Keratinocyte (primary cell): ENCODE measurements around the gene ATP2A3. TPM values are rescaled to one million over a fixed set of nuclear protein-coding genes. Genes with fewer than 3 reads are reported as not detected.

Source experiments
- DNase-seq: peaks from one replicate; pipeline ENCODE4 v3.0.0-alpha.2; 2011; ENCODE audit warnings: low read depth, missing footprints, low spot score
- FAIRE-seq: peaks from 2 replicates; lab custom pipeline; 2011; peaks lifted over from hg19 to GRCh38; lab: Jason Lieb, UNC
- H2AFZ ChIP-seq: 2 replicates; pipeline ENCODE4 v1.6.0; 2012; ENCODE audit warnings: low read length, control low read depth, inconsistent platforms; ENCODE audit not compliant: control insufficient read depth
- H3K27ac ChIP-seq: 2 replicates; pipeline ENCODE4 v1.5.1; 2011; ENCODE audit warnings: low read length; ENCODE audit not compliant: control insufficient read depth, insufficient read depth
- H3K27me3 ChIP-seq: 3 replicates; pipeline ENCODE4 v1.6.0; 2011; ENCODE audit warnings: low read length; ENCODE audit not compliant: control insufficient read depth, insufficient read depth; ENCODE audit errors: extremely low read depth
- H3K36me3 ChIP-seq, 2 experiments: 2 replicates in 1 of 2; 3 replicates in 1 of 2; pipeline ENCODE4 v1.5.1; 2011; ENCODE audit warnings: low read length in 2 of 2, mild to moderate bottlenecking in 1 of 2; ENCODE audit not compliant: control insufficient read depth in 2 of 2, insufficient read depth in 2 of 2; ENCODE audit errors: extremely low read depth in 1 of 2
- H3K4me1 ChIP-seq: 3 replicates; pipeline ENCODE4 v1.5.1; 2011; ENCODE audit warnings: low read length; ENCODE audit not compliant: control insufficient read depth, insufficient read depth; ENCODE audit errors: extremely low read depth
- H3K4me2 ChIP-seq: 3 replicates; pipeline ENCODE4 v1.6.0; 2011; ENCODE audit warnings: low read depth, low read length; ENCODE audit not compliant: control insufficient read depth, insufficient read depth; ENCODE audit errors: extremely low read depth
- H3K4me3 ChIP-seq, 3 experiments: fragments of 200-600 bp in 1 of 3; sonication (generic) in 1 of 3; 2 replicates in 2 of 3; 3 replicates in 1 of 3; pipeline ENCODE4 v1.5.1; 2011 to 2016; ENCODE audit warnings: low read length in 3 of 3, mild to moderate bottlenecking in 3 of 3, control low read depth in 2 of 3, inconsistent platforms in 1 of 3, low read depth in 1 of 3, mixed read lengths in 1 of 3, mixed run types in 1 of 3, moderate library complexity in 1 of 3; ENCODE audit not compliant: control insufficient read depth in 2 of 3, insufficient read depth in 2 of 3; ENCODE audit errors: extremely low read depth in 1 of 3
- H3K79me2 ChIP-seq: 2 replicates; pipeline ENCODE4 v1.6.0; 2012; ENCODE audit warnings: low read length; ENCODE audit not compliant: control insufficient read depth, insufficient read depth
- H3K9ac ChIP-seq: 3 replicates; pipeline ENCODE4 v1.6.0; 2011; ENCODE audit warnings: low read length; ENCODE audit not compliant: control insufficient read depth, insufficient read depth; ENCODE audit errors: extremely low read depth
- H3K9me1 ChIP-seq: 3 replicates; pipeline ENCODE4 v1.6.0; 2011; ENCODE audit warnings: low read length; ENCODE audit not compliant: control insufficient read depth, insufficient read depth; ENCODE audit errors: extremely low read depth
- H3K9me3 ChIP-seq: 2 replicates; pipeline ENCODE4 v1.5.1; 2012; ENCODE audit warnings: low read depth, low read length; ENCODE audit not compliant: control insufficient read depth
- H4K20me1 ChIP-seq: 3 replicates; pipeline ENCODE4 v1.6.0; 2011; ENCODE audit warnings: low read length; ENCODE audit not compliant: control insufficient read depth, insufficient read depth; ENCODE audit errors: extremely low read depth
- EZH2 ChIP-seq: IDR thresholded peaks from one replicate; pipeline ENCODE4 v1.6.1; 2012; ENCODE audit warnings: inconsistent platforms, mild to moderate bottlenecking, low read length, moderate library complexity
- dilution Hi-C: fragments of 300-500 bp; cut with MboI; formaldehyde crosslinking; loops from one replicate; pipeline ENCODE4 v1.7.0; 2020; ENCODE audit warnings: low sequenced_read_pairs; ENCODE audit not compliant: extremely low pct_ligation_motif_present
- polyA plus RNA-seq, 5 experiments: library from polyadenylated mRNA; depleted of rRNA in 3 of 5; stranded (reverse) in 3 of 5; stranded (forward) in 1 of 5; unstranded in 1 of 5; fragments of >200 nt; gene quantifications; 1 replicate in 1 of 5; 2 replicates in 3 of 5; 3 replicates in 1 of 5; pipeline versions ENCODE4 v1.2.1 to v1.2.3, GENCODE V29; 2011 to 2012; ENCODE audit warnings: missing spikeins in 2 of 5, low read depth in 1 of 5, low replicate concordance in 1 of 5
- TF ChIP-seq, protein P1 (sequence below), 3 experiments: IDR thresholded peaks in 1 of 3; conservative IDR thresholded peaks in 1 of 3; optimal IDR thresholded peaks in 1 of 3; 2 replicates in 2 of 3; 3 replicates in 1 of 3; pipeline versions ENCODE3 to v1.5.1; 2011; ENCODE audit warnings: low read length in 3 of 3, mild to moderate bottlenecking in 3 of 3, moderate library complexity in 2 of 3, control low read depth in 1 of 3, inconsistent platforms in 1 of 3; ENCODE audit not compliant: insufficient read depth in 2 of 3; ENCODE audit errors: extremely low read depth in 1 of 3

Gene ATP2A3
- polyA plus RNA-seq, 1 donor (not counting 4 experiments of a cell fraction or from before 2014, with no cell fraction given), result 0.13 TPM

- Histone ChIP-seq H3K36me3 (peaks cover 0 to 2% of the 10 kb centered on the region in 2 experiments), H3K9ac (no peak overlapping the region), H3K79me2 (no peaks in the 10 kb centered on the region), H3K4me3 (no peak overlapping the region), H3K9me1 (no peaks in the 10 kb centered on the region), H3K27me3 (no peaks in the 10 kb centered on the region), H3K9me3 (no peaks in the 10 kb centered on the region), H4K20me1 (no peaks in the 10 kb centered on the region), H3K4me1 (peaks cover 17% of the 10 kb centered on the region), H3K27ac (no peak overlapping the region), H3K4me2 (no peak overlapping the region), H2AFZ (no peak overlapping the region)
- no peak for TF ChIP-seq EZH2
- TF ChIP-seq, protein P1, sequence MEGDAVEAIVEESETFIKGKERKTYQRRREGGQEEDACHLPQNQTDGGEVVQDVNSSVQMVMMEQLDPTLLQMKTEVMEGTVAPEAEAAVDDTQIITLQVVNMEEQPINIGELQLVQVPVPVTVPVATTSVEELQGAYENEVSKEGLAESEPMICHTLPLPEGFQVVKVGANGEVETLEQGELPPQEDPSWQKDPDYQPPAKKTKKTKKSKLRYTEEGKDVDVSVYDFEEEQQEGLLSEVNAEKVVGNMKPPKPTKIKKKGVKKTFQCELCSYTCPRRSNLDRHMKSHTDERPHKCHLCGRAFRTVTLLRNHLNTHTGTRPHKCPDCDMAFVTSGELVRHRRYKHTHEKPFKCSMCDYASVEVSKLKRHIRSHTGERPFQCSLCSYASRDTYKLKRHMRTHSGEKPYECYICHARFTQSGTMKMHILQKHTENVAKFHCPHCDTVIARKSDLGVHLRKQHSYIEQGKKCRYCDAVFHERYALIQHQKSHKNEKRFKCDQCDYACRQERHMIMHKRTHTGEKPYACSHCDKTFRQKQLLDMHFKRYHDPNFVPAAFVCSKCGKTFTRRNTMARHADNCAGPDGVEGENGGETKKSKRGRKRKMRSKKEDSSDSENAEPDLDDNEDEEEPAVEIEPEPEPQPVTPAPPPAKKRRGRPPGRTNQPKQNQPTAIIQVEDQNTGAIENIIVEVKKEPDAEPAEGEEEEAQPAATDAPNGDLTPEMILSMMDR (optimal IDR thresholded peaks at IDR 0.05 in 1 of 3, IDR thresholded peaks at IDR 0.05 in 1 of 3, conservative IDR thresholded peaks at IDR 0.05 in 1 of 3; ENCODE audit: extremely low read depth in 1 of 3, insufficient read depth in 2 of 3, low read length in 3 of 3), result no peak
- dilution Hi-C loops, result no loop called here
- DNase-seq (no peak), FAIRE-seq (no peak)
Observed at GRCh38 chr17:3884188-3884587, 80.0 kb downstream of the ATP2A3 start.

GRCh38 chr17:3882276-3882675, 82.0 kb downstream of the ATP2A3 start:
- no peak for DNase-seq
- dilution Hi-C loops, result no loop called here
- H3K9ac ChIP-seq, result no peak overlapping the region
- no peak for FAIRE-seq
- no peaks in the 10 kb centered on the region for H3K27me3 ChIP-seq
- no peaks in the 10 kb centered on the region for H4K20me1 ChIP-seq
- H3K9me3 ChIP-seq, result no peaks in the 10 kb centered on the region
- no peak overlapping the region for H3K4me2 ChIP-seq
- H2AFZ ChIP-seq, result no peak overlapping the region
- no peaks in the 10 kb centered on the region for H3K4me1 ChIP-seq
- TF ChIP-seq, protein P1 (optimal IDR thresholded peaks at IDR 0.05 in 1 of 3, IDR thresholded peaks at IDR 0.05 in 1 of 3, conservative IDR thresholded peaks at IDR 0.05 in 1 of 3; ENCODE audit: extremely low read depth in 1 of 3, insufficient read depth in 2 of 3, low read length in 3 of 3), result no peak
- no peak for TF ChIP-seq EZH2
- no peaks in the 10 kb centered on the region for H3K79me2 ChIP-seq
- no peak overlapping the region for H3K27ac ChIP-seq
- H3K4me3 ChIP-seq, result no peak overlapping the region
- no peaks in the 10 kb centered on the region for H3K9me1 ChIP-seq
- H3K36me3 ChIP-seq, result peaks cover 0 to 5% of the 10 kb centered on the region in 2 experiments
